ENCODE data around the gene TSPAN3. TPM values are rescaled to one million over a fixed set of nuclear protein-coding genes. Genes with fewer than 3 reads are reported as not detected.

The TSPAN3 gene
- total RNA-seq, 1 donor from 2014 or later = 259 TPM

- H3K27me3 Mint-ChIP-seq (ENCODE audit: low read depth) = no peaks in the 10 kb centered on the region
- H3K4me3 Mint-ChIP-seq = no peak overlapping the region
- H3K9me3 Mint-ChIP-seq = no peaks in the 10 kb centered on the region
- TF ChIP-seq, protein P1, sequence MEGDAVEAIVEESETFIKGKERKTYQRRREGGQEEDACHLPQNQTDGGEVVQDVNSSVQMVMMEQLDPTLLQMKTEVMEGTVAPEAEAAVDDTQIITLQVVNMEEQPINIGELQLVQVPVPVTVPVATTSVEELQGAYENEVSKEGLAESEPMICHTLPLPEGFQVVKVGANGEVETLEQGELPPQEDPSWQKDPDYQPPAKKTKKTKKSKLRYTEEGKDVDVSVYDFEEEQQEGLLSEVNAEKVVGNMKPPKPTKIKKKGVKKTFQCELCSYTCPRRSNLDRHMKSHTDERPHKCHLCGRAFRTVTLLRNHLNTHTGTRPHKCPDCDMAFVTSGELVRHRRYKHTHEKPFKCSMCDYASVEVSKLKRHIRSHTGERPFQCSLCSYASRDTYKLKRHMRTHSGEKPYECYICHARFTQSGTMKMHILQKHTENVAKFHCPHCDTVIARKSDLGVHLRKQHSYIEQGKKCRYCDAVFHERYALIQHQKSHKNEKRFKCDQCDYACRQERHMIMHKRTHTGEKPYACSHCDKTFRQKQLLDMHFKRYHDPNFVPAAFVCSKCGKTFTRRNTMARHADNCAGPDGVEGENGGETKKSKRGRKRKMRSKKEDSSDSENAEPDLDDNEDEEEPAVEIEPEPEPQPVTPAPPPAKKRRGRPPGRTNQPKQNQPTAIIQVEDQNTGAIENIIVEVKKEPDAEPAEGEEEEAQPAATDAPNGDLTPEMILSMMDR (conservative IDR thresholded peaks at IDR 0.05) = no peak
- H3K4me1 Mint-ChIP-seq = no peaks in the 10 kb centered on the region
- H3K36me3 Mint-ChIP-seq (ENCODE audit: low read depth) = no peaks in the 10 kb centered on the region
- DNase-seq (ENCODE audit: low read depth, low spot score) = no peak
- peak overlapping the region; percentile 83 for H3K27ac Mint-ChIP-seq (ENCODE audit: unreplicated experiment)
Measured at GRCh38 chr15:77002954-77003912, 67.7 kb downstream of the TSPAN3 start.

GRCh38 chr15:77002436-77002835 is 68.5 kb downstream of the TSPAN3 start:
- no peaks in the 10 kb centered on the region for H3K9me3 Mint-ChIP-seq
- no peaks in the 10 kb centered on the region for H3K36me3 Mint-ChIP-seq (ENCODE audit: low read depth)
- no peaks in the 10 kb centered on the region for H3K27me3 Mint-ChIP-seq (ENCODE audit: low read depth)
- no peaks in the 10 kb centered on the region for H3K4me1 Mint-ChIP-seq
- H3K27ac Mint-ChIP-seq (ENCODE audit: unreplicated experiment) = peak overlapping the region; percentile 83
- no peak for DNase-seq (ENCODE audit: low read depth, low spot score)
- TF ChIP-seq, protein P1 (conservative IDR thresholded peaks at IDR 0.05) = no peak
- no peak overlapping the region for H3K4me3 Mint-ChIP-seq

DNA sequence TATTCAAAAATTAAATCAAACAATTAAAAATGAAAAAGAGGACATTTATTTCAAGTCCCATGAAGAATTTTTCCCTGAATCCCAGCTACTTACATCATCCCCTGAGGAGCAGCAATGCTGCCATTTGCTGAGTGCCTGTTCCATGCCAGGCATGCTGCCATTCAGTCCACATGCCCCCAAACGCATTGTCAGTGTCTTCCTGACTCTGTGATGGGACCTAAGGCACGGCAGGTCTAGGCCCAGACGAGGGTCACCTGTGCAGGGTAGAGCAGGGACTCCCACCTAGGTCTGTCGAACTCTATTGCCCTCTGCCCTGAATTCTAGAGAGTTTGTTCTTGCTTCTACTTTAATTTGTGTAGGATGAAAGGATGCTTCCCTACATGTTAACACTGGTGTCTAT is 68.9 kb downstream of the TSPAN3 start:
- no peak for DNase-seq (ENCODE audit: low read depth, low spot score)
- TF ChIP-seq, protein P1 (conservative IDR thresholded peaks at IDR 0.05) = no peak
- Mint-ChIP-seq H3K36me3 (ENCODE audit: low read depth) (no peaks in the 10 kb centered on the region), H3K9me3 (no peaks in the 10 kb centered on the region), H3K27me3 (ENCODE audit: low read depth) (no peaks in the 10 kb centered on the region), H3K4me1 (no peaks in the 10 kb centered on the region), H3K27ac (ENCODE audit: unreplicated experiment) (no peak overlapping the region), H3K4me3 (no peak overlapping the region)

DNA sequence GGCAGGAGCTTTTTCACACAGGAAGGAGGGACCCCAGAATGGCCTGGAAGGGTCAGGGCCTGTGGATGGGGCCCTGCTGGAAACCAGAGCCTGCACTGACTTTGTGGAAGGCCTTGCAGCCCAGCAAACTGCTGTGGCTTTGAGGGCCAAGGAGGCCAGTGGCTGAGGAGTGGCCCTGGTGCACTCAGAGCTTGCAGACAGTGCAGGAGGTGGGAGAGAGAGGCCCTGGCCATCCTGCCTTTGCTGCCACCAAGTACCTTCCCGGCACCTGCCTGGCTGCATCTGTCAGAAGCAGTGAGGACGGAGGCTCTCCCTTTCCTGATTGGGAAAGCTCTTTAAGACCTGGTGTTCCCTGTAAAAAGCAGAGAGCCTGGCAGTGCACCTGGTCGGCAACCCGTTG is 69.6 kb downstream of the TSPAN3 start:
- Mint-ChIP-seq H3K4me1 (no peaks in the 10 kb centered on the region), H3K36me3 (ENCODE audit: low read depth) (no peaks in the 10 kb centered on the region), H3K27me3 (ENCODE audit: low read depth) (no peaks in the 10 kb centered on the region), H3K9me3 (no peaks in the 10 kb centered on the region), H3K4me3 (no peak overlapping the region), H3K27ac (ENCODE audit: unreplicated experiment) (no peak overlapping the region)
- no peak for DNase-seq (ENCODE audit: low read depth, low spot score)
- TF ChIP-seq, protein P1 (conservative IDR thresholded peaks at IDR 0.05) = no peak

- TF ChIP-seq, protein P1 (conservative IDR thresholded peaks at IDR 0.05) = no peak
- Mint-ChIP-seq H3K4me1 (no peaks in the 10 kb centered on the region), H3K27me3 (ENCODE audit: low read depth) (no peaks in the 10 kb centered on the region), H3K4me3 (no peak overlapping the region), H3K36me3 (ENCODE audit: low read depth) (no peaks in the 10 kb centered on the region), H3K9me3 (no peaks in the 10 kb centered on the region), H3K27ac (ENCODE audit: unreplicated experiment) (no peak overlapping the region)
- DNase-seq (ENCODE audit: low read depth, low spot score) = no peak
Measured at GRCh38 chr15:76999996-77000395, 70.9 kb downstream of the TSPAN3 start.
